CD4-positive, alpha-beta T cell treated with Interleukin-1 beta for 1 hour (primary cell): ENCODE measurements around the gene ZBTB7A.

Source experiments
- DNase-seq, 2 donors: peaks; one replicate each; pipeline ENCODE4 v3.0.0-alpha.2; 2020 to 2022

ZBTB7A gene

GRCh38 chr19:4052114-4052992 lies 14.3 kb downstream of the ZBTB7A start:
- peak in 1 of 2 donors; percentile 76 for DNase-seq

GRCh38 chr19:4051175-4052101 lies 15.3 kb downstream of the ZBTB7A start:
- peak in 1 of 2 donors; percentile 78 for DNase-seq

- DNase-seq = no peak
Observed at GRCh38 chr19:4049432-4049831, 17.3 kb downstream of the ZBTB7A start.

- no peak for DNase-seq
Observed at GRCh38 chr19:4046946-4047683, 19.6 kb downstream of the ZBTB7A start.

GRCh38 chr19:4046362-4046691 lies 20.4 kb downstream of the ZBTB7A start:
- DNase-seq = no peak

- DNase-seq = no peak
Observed at GRCh38 chr19:4045597-4046361, 20.9 kb downstream of the ZBTB7A start.

GRCh38 chr19:4044990-4045465 lies 21.7 kb downstream of the ZBTB7A start:
- no peak for DNase-seq

- no peak for DNase-seq
Observed at GRCh38 chr19:4043966-4044715, 22.6 kb downstream of the ZBTB7A start.

GRCh38 chr19:4043401-4043800 lies 23.3 kb downstream of the ZBTB7A start:
- DNase-seq = no peak

- DNase-seq = no peak
Observed at GRCh38 chr19:4042731-4043082, 24.0 kb downstream of the ZBTB7A start.

GRCh38 chr19:4042064-4042730 lies 24.5 kb downstream of the ZBTB7A start:
- DNase-seq = no peak

- DNase-seq = no peak
Observed at GRCh38 chr19:4038661-4039423, 27.9 kb downstream of the ZBTB7A start.

GRCh38 chr19:4038057-4038456 lies 28.6 kb downstream of the ZBTB7A start:
- no peak for DNase-seq

GRCh38 chr19:4037301-4037949 lies 29.3 kb downstream of the ZBTB7A start:
- DNase-seq = no peak

- no peak for DNase-seq
Observed at GRCh38 chr19:4036576-4037300, 30.0 kb downstream of the ZBTB7A start.

GRCh38 chr19:4035582-4035981 lies 31.1 kb downstream of the ZBTB7A start:
- DNase-seq = no peak

- no peak for DNase-seq
Observed at GRCh38 chr19:4035018-4035566, 31.6 kb downstream of the ZBTB7A start.
